Esophagus (tissue), 2 donors: ENCODE measurements around the gene EIF4E3. TPM values are rescaled to one million over a fixed set of nuclear protein-coding genes. Genes with fewer than 3 reads are reported as not detected.

Experiments used
- H3K27ac ChIP-seq, 2 donors: one replicate each; pipeline ENCODE4 v1.5.1; 2013; ENCODE audit warnings: low read depth in 2 of 2, mild to moderate bottlenecking in 2 of 2, inconsistent platforms in 1 of 2, low read length in 1 of 2, moderate library complexity in 1 of 2
- H3K27me3 ChIP-seq, 2 donors: one replicate each; pipeline ENCODE4 v1.6.1; 2013; ENCODE audit warnings: low read length in 2 of 2, control low read depth in 1 of 2, mild to moderate bottlenecking in 1 of 2; ENCODE audit not compliant: insufficient read depth in 2 of 2, control insufficient read depth in 1 of 2
- H3K36me3 ChIP-seq, 2 donors: one replicate each; pipeline ENCODE4 v1.6.1; 2013; ENCODE audit warnings: low read length in 1 of 2; ENCODE audit not compliant: control insufficient read depth in 2 of 2, insufficient read depth in 2 of 2
- H3K4me1 ChIP-seq, 2 donors: one replicate each; pipeline ENCODE4 v1.6.1; 2013; ENCODE audit warnings: low read length in 1 of 2; ENCODE audit not compliant: control insufficient read depth in 2 of 2, insufficient read depth in 2 of 2
- H3K4me3 ChIP-seq, 2 donors: one replicate each; pipeline ENCODE4 v1.5.1; 2013; ENCODE audit warnings: low read length in 2 of 2, mild to moderate bottlenecking in 2 of 2, low read depth in 1 of 2, moderate library complexity in 1 of 2
- H3K9me3 ChIP-seq, 2 donors: one replicate each; pipeline ENCODE4 v1.6.1; 2013; ENCODE audit warnings: mild to moderate bottlenecking in 2 of 2, low read depth in 1 of 2, low read length in 1 of 2, moderate library complexity in 1 of 2; ENCODE audit not compliant: control insufficient read depth in 2 of 2, insufficient read depth in 1 of 2
- WGBS, 2 donors: extraction: QIAGEN DNeasy Blood & Tissue Kit; methylation state at CpG; one replicate each; pipeline ENCODE4 v1.1.7; 2013; 5-methylcytosine and 5-hydroxymethylcytosine counted together
- polyA plus RNA-seq, 2 donors: library from polyadenylated mRNA; stranded (reverse); fragments of 200-250 nt; gene quantifications; one replicate each; pipeline ENCODE4 v1.2.3, GENCODE V29; 2013
- donor health status: healthy with polysubstance abuse.
- donor health status: Bipolar disorder and iron deficiency.

EIF4E3 gene
- polyA plus RNA-seq, result 1 to 10 TPM; 5.2 to 6.7 TPM

DNA sequence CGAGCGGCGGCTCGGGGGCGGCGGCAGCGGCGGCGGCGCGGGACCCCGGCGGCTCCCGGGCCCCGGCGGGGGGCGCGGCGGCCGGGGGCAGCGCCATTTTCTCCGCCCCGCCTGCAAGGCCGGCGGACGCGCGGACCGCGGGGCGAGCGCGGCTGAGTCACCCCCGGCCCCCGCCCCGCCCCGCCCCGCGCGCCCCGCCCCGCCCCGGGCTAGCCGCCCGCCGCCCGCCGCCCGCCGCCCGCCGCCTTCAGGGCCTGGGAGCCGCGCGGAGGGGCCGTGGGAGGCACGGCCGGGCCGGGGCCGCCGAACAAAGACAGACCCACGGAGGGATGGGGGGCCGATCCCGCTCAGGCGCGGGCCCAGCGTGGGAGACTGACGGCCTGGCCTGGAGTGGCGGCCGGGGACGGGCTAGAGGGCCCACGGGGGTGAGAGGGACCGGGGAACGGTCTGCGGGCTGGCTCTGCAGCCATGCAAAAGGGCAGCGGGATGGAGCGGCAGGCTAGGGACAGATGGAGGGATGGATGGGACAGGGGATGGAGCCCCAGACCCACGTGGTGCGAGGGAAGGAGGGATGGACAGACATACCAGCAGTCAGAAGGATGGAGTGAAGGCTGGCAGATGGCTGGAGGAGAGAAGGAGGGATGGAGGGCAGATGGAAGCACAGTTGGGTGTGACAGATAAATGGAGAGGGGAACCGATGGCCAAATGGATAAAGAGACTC lies at the start of gene EIF4E3:
TSS of gene EIF4E3 (minus strand) at position 132 of the 721 bp plus-strand sequence. CDS start at position 97, 35 bp downstream.
- H3K27me3 ChIP-seq, result no peaks in the 10 kb centered on the region
- H3K9me3 ChIP-seq, result no peaks in the 10 kb centered on the region
- H3K36me3 ChIP-seq, result no peaks in the 10 kb centered on the region
- peak within 1 kb of the TSS; percentile 83 to 89 for H3K4me3 ChIP-seq
- peaks cover 3 to 5% of the 10 kb centered on the region in 2 donors for H3K4me1 ChIP-seq
- H3K27ac ChIP-seq, result peak within 1 kb of the TSS; percentile 69 to 83
- 3 to 4% methylated on average over 48 to 80 of the region's 80 CpGs for WGBS, 2 donors

DNA sequence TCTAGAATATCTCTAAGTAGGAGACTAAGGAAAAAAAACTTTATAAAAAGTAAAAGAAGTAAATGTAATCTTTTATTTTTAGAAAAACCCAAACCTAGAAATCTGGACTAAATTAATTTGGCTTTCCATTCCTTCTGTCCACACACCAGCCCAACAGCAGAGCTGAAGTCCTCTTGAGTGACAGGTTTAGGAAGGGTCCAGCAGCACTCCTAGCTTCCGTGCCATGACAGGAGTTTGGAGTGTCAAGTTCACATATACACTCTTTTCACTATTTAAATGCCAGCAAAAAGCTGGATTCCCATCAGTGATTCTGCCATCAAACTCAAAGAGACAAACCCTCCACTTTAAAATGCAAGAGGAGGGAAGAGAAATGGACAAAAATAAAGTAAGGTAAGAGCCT lies 46.7 kb upstream of the EIF4E3 start:
- Histone ChIP-seq H3K4me1 (no peaks in the 10 kb centered on the region), H3K4me3 (no peak overlapping the region), H3K27ac (no peak overlapping the region), H3K9me3 (no peaks in the 10 kb centered on the region), H3K36me3 (no peaks in the 10 kb centered on the region), H3K27me3 (no peaks in the 10 kb centered on the region)
- 47 to 78% methylated on average over 1 of the region's 1 CpG for WGBS, 2 donors

DNA sequence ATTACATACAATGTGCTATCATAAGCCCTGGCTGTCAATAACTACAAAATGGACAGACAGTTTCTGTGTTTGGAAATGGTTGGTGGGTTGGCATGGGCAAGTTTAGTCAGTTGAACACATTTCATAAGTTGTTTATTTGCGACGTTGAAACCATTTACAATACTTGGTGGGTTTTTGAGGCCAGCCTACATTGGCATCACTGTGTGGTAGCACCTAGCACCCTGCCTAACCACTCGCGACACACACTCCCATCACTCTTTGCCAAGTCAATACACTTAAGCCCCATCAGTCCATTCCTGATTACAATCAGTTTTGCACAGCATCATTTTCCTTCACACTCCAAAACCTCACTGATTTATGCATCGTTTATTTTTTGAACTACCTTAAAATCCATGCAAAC lies 45.9 kb upstream of the EIF4E3 start:
- Histone ChIP-seq H3K9me3 (no peaks in the 10 kb centered on the region), H3K4me3 (no peak overlapping the region), H3K36me3 (no peaks in the 10 kb centered on the region), H3K27me3 (no peaks in the 10 kb centered on the region), H3K27ac (no peak overlapping the region), H3K4me1 (no peaks in the 10 kb centered on the region)
- 70 to 74% methylated on average over 5 of the region's 5 CpGs for WGBS, 2 donors

DNA sequence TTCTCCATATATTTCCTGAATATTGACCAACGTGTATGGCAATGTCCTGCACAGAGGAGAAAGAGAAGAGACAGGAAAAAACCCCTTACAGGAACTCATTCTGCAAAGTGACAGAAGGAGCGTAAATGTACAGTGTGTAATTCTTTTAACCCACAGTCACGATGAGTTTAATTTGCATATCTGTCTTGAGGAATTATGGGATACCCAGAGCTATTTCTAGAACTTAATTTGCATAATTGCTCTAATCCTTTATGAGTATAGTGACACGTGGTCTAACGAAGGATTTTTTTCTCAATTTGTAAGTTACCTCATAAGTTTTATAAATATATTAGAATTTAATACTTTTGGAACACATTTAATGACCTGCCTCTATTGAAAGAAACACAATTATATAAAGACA lies 38.2 kb upstream of the EIF4E3 start:
- no peaks in the 10 kb centered on the region for H3K4me1 ChIP-seq
- H3K27ac ChIP-seq, result no peak overlapping the region
- no peak overlapping the region for H3K4me3 ChIP-seq
- no peaks in the 10 kb centered on the region for H3K36me3 ChIP-seq
- WGBS, 2 donors, result 64 to 71% methylated on average over 5 of the region's 5 CpGs
- H3K9me3 ChIP-seq, result no peaks in the 10 kb centered on the region
- no peaks in the 10 kb centered on the region for H3K27me3 ChIP-seq

GRCh38 chr3:71760140-71760539 lies 34.9 kb upstream of the EIF4E3 start:
- H3K27ac ChIP-seq, result no peak overlapping the region
- WGBS, 2 donors, result 88 to 92% methylated on average over 1 of the region's 1 CpG
- H3K4me3 ChIP-seq, result no peak overlapping the region
- H3K27me3 ChIP-seq, result no peaks in the 10 kb centered on the region
- no peaks in the 10 kb centered on the region for H3K9me3 ChIP-seq
- no peaks in the 10 kb centered on the region for H3K36me3 ChIP-seq
- H3K4me1 ChIP-seq, result no peaks in the 10 kb centered on the region

DNA sequence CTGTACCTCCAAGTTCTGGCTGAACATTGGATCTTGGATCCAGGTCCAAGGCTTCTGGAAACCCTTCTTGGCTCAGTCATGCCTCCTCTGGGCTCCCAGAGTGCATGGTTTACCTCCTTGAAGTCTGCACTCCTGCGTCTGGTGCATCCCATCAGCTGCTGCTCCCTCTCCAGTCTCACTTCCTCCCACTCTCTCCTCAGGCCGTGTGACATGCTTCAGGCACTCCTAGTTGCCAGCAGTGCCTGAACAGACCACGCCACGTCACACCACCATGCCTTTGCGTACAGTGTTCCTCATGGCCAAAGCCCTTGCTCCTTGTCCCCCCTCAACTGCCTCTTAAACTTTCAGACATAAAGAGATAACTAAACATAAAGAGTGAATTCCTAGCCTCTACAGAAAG lies 34.2 kb upstream of the EIF4E3 start:
- Histone ChIP-seq H3K4me3 (no peak overlapping the region), H3K36me3 (no peaks in the 10 kb centered on the region), H3K27ac (no peak overlapping the region), H3K27me3 (no peaks in the 10 kb centered on the region), H3K4me1 (peaks cover 4% of the 10 kb centered on the region in 2 donors), H3K9me3 (no peaks in the 10 kb centered on the region)
- 81 to 85% methylated on average over 5 of the region's 5 CpGs for WGBS, 2 donors

DNA sequence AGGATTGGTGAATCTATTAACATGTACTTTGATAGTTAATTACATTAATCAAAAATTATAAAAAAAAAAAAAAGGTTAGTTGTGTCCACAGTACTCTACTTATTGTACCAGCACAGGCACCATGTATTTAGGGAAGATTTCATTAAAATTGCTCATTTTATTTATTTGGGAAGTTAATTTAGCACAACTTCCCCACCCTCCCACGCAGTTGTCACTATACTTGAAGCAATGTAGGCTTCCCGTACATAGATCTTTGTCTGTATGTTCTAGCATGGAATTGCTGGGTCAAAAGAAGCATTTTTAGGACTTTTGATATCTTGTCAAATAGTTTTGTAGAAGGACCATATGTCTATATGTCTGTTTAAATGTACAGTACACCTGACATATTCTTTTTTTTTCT lies 32.9 kb upstream of the EIF4E3 start:
- Histone ChIP-seq H3K9me3 (no peaks in the 10 kb centered on the region), H3K36me3 (no peaks in the 10 kb centered on the region), H3K27me3 (no peaks in the 10 kb centered on the region), H3K4me1 (peaks cover 4% of the 10 kb centered on the region in 2 donors), H3K4me3 (no peak overlapping the region), H3K27ac (no peak overlapping the region)
- WGBS, 2 donors, result 91 to 96% methylated on average over 2 of the region's 2 CpGs

DNA sequence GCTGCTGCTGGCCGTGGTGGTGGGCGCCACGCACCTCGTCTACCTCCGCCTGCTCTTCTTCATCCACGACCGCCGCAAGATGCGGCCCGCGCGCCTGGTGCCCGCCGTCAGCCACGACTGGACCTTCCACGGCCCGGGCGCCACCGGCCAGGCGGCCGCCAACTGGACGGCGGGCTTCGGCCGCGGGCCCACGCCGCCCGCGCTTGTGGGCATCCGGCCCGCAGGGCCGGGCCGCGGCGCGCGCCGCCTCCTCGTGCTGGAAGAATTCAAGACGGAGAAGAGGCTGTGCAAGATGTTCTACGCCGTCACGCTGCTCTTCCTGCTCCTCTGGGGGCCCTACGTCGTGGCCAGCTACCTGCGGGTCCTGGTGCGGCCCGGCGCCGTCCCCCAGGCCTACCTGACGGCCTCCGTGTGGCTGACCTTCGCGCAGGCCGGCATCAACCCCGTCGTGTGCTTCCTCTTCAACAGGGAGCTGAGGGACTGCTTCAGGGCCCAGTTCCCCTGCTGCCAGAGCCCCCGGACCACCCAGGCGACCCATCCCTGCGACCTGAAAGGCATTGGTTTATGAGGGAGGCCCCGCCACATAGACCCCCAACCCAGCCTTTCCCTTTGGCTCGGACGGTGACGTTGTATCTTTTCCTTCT lies 29.5 kb upstream of the EIF4E3 start:
- Histone ChIP-seq H3K4me3 (peak overlapping the region; percentile 70 to 80), H3K27me3 (no peaks in the 10 kb centered on the region), H3K27ac (no peak overlapping the region), H3K4me1 (peaks cover 4% of the 10 kb centered on the region in 2 donors), H3K9me3 (no peaks in the 10 kb centered on the region), H3K36me3 (no peaks in the 10 kb centered on the region)
- WGBS, 2 donors, result 18 to 25% methylated on average over 51 to 65 of the region's 65 CpGs

GRCh38 chr3:71753701-71754609 lies 28.8 kb upstream of the EIF4E3 start, which contains the start of gene GPR27:
GPR27 (plus strand) TSS chr3:71753855; CDS start chr3:71754050, 195 bp downstream.
- 1% methylated on average over 45 to 131 of the region's 131 CpGs for WGBS, 2 donors
- Histone ChIP-seq H3K27me3 (no peaks in the 10 kb centered on the region), H3K27ac (no peak within 1 kb of the TSS), H3K4me3 (peak within 1 kb of the TSS; percentile 70 to 80), H3K4me1 (peaks cover 4% of the 10 kb centered on the region in 2 donors), H3K36me3 (no peaks in the 10 kb centered on the region), H3K9me3 (no peaks in the 10 kb centered on the region)
